ENCODE measurements around the gene OXCT1.

Gene OXCT1

GRCh38 chr5:41681840-41682239, 188.4 kb downstream of the OXCT1 start:
- no peak for TF ChIP-seq CTCF (IDR thresholded peaks at IDR 0.05; ENCODE audit: insufficient read depth, low read depth, low read length, missing control alignments)
- no peak overlapping the region for H3K4me3 ChIP-seq (ENCODE audit: low read length)
- DNase-seq (ENCODE audit: low read depth), result no peak

All from epithelial cell of esophagus (primary cell).